ENCODE results near the gene MAST4. TPM values are rescaled to one million over a fixed set of nuclear protein-coding genes. Genes with fewer than 3 reads are reported as not detected.
"Not testable (repeated sequence)": the region's sequence is repeated elsewhere in the genome, so short reads cannot be mapped to it uniquely, and the experiment has no call there.

MAST4 gene
- total and polyA plus RNA-seq, 7 experiments from 2014 or later: 11.3 to 39.0 (median 28.3) TPM

- Histone ChIP-seq H3K9me3 (ENCODE audit: control insufficient read depth in 2 of 3, low read length in 3 of 3) (no peaks in the 10 kb centered on the region), H3K4me1 (ENCODE audit: control insufficient read depth in 2 of 2, insufficient read depth in 2 of 2, low read length in 2 of 2) (no peaks in the 10 kb centered on the region), H3K4me3 (ENCODE audit: low read length) (no peak overlapping the region), H3K27ac (ENCODE audit: low read depth, low read length) (no peak overlapping the region), H3K36me3 (ENCODE audit: control insufficient read depth in 2 of 3, insufficient read depth in 3 of 3, low read length in 3 of 3) (no peaks in the 10 kb centered on the region), H3K27me3 (ENCODE audit: control insufficient read depth in 2 of 2, insufficient read depth in 2 of 2, low read length in 2 of 2) (no peaks in the 10 kb centered on the region)
- DNase-seq (no peak), ATAC-seq (no peak)
- POLR2A ChIA-PET: no interaction called here
- no peak overlapping the region for H3K4me3 Mint-ChIP-seq
- H3K36me3 Mint-ChIP-seq: no peaks in the 10 kb centered on the region
- peaks cover 0 to 5% (median 0%) of the 10 kb centered on the region in 11 donors for H3K9me3 Mint-ChIP-seq
- CTCF ChIA-PET: no interaction called here
- no peak overlapping the region for H3K27ac Mint-ChIP-seq
- peaks cover 0 to 9% (median 7%) of the 10 kb centered on the region in 7 donors for H3K4me1 Mint-ChIP-seq
- peaks cover 8 to 40% (median 24%) of the 10 kb centered on the region in 5 donors for H3K27me3 Mint-ChIP-seq
- intact Hi-C loops (cut with micrococcal nuclease): no loop called here
Measured at GRCh38 chr5:66742083-66742895, 146.1 kb downstream of the MAST4 start.

DNA sequence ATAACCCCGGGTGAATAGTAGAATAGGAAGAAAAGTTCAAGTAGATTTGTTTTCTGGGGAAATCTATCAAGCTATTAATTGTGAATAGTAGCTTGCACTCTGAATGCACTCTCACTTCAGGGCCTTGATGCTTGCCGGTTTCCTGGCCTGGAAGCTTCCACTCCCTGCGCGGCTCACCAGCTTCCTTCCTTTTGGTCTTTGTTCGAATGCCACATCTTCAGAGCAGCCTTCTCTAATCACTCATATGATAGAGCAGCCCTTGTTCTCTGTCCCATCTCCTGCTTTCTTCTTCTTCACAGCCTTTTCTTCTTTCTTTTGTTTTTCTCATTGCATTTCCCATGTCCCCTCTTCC is 146.7 kb downstream of the MAST4 start:
- Mint-ChIP-seq H3K9me3 (peaks cover 0 to 5% (median 0%) of the 10 kb centered on the region in 11 donors), H3K4me3 (no peak overlapping the region), H3K4me1 (peaks cover 0 to 11% (median 7%) of the 10 kb centered on the region in 7 donors), H3K27me3 (peaks cover 8 to 43% (median 25%) of the 10 kb centered on the region in 5 donors), H3K27ac (no peak overlapping the region), H3K36me3 (no peaks in the 10 kb centered on the region)
- H3K27me3 ChIP-seq (ENCODE audit: control insufficient read depth in 2 of 2, insufficient read depth in 2 of 2, low read length in 2 of 2): no peaks in the 10 kb centered on the region
- POLR2A ChIA-PET: no interaction called here
- H3K4me1 ChIP-seq (ENCODE audit: control insufficient read depth in 2 of 2, insufficient read depth in 2 of 2, low read length in 2 of 2): no peaks in the 10 kb centered on the region
- no peaks in the 10 kb centered on the region for H3K36me3 ChIP-seq (ENCODE audit: control insufficient read depth in 2 of 3, insufficient read depth in 3 of 3, low read length in 3 of 3)
- no peak overlapping the region for H3K27ac ChIP-seq (ENCODE audit: low read depth, low read length)
- ATAC-seq (no peak), DNase-seq (no peak)
- intact Hi-C loops (cut with micrococcal nuclease): no loop called here
- CTCF ChIA-PET: no interaction called here
- H3K9me3 ChIP-seq (ENCODE audit: control insufficient read depth in 2 of 3, low read length in 3 of 3): no peaks in the 10 kb centered on the region
- H3K4me3 ChIP-seq (ENCODE audit: low read length): no peak overlapping the region

DNA sequence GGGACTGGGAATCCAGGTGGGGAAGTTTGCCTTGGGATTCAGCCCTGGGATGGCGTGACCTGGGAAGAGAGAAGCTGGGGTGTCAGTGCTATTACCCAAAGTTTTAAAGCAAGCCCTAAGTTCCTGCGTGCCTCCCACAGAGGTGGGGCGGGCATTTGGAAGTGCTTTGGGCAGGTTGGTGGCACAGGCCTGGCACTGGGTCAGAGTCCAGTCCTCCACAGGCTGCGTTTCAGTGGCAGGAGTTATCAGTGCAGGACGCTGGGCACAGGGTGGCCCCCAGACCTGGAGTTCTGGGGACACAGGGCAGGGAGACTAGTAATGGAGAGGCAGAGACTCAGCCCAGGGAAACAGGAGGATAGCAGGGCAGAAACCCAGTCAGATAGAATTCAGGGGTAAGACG is 147.2 kb downstream of the MAST4 start:
- Mint-ChIP-seq H3K4me3 (no peak overlapping the region), H3K9me3 (peaks cover 0 to 5% (median 0%) of the 10 kb centered on the region in 11 donors), H3K4me1 (peaks cover 0 to 11% (median 7%) of the 10 kb centered on the region in 7 donors), H3K27me3 (peaks cover 6 to 46% (median 21%) of the 10 kb centered on the region in 5 donors), H3K36me3 (no peaks in the 10 kb centered on the region), H3K27ac (no peak overlapping the region)
- Histone ChIP-seq H3K4me1 (ENCODE audit: control insufficient read depth in 2 of 2, insufficient read depth in 2 of 2, low read length in 2 of 2) (no peaks in the 10 kb centered on the region), H3K4me3 (ENCODE audit: low read length) (no peak overlapping the region), H3K27ac (ENCODE audit: low read depth, low read length) (no peak overlapping the region), H3K9me3 (ENCODE audit: control insufficient read depth in 2 of 3, low read length in 3 of 3) (no peaks in the 10 kb centered on the region), H3K36me3 (ENCODE audit: control insufficient read depth in 2 of 3, insufficient read depth in 3 of 3, low read length in 3 of 3) (no peaks in the 10 kb centered on the region), H3K27me3 (ENCODE audit: control insufficient read depth in 2 of 2, insufficient read depth in 2 of 2, low read length in 2 of 2) (no peaks in the 10 kb centered on the region)
- intact Hi-C loops (cut with micrococcal nuclease): no loop called here
- DNase-seq (no peak), ATAC-seq (no peak)
- ChIA-PET CTCF (no interaction called here), POLR2A (no interaction called here)

GRCh38 chr5:66744040-66744439 is 147.8 kb downstream of the MAST4 start:
- Mint-ChIP-seq H3K4me3 (no peak overlapping the region), H3K9me3 (peaks cover 0 to 5% (median 0%) of the 10 kb centered on the region in 11 donors), H3K4me1 (peaks cover 0 to 11% (median 7%) of the 10 kb centered on the region in 7 donors), H3K36me3 (no peaks in the 10 kb centered on the region), H3K27ac (no peak overlapping the region), H3K27me3 (peaks cover 2 to 46% (median 25%) of the 10 kb centered on the region in 5 donors)
- Histone ChIP-seq H3K4me3 (ENCODE audit: low read length) (no peak overlapping the region), H3K27ac (ENCODE audit: low read depth, low read length) (no peak overlapping the region), H3K36me3 (ENCODE audit: control insufficient read depth in 2 of 3, insufficient read depth in 3 of 3, low read length in 3 of 3) (no peaks in the 10 kb centered on the region), H3K9me3 (ENCODE audit: control insufficient read depth in 2 of 3, low read length in 3 of 3) (no peaks in the 10 kb centered on the region), H3K4me1 (ENCODE audit: control insufficient read depth in 2 of 2, insufficient read depth in 2 of 2, low read length in 2 of 2) (no peaks in the 10 kb centered on the region), H3K27me3 (ENCODE audit: control insufficient read depth in 2 of 2, insufficient read depth in 2 of 2, low read length in 2 of 2) (no peaks in the 10 kb centered on the region)
- no peak for DNase-seq
- intact Hi-C loops (cut with micrococcal nuclease): no loop called here
- CTCF ChIA-PET: no interaction called here
- POLR2A ChIA-PET: no interaction called here
- no peak for ATAC-seq

GRCh38 chr5:66745297-66745696 is 149.1 kb downstream of the MAST4 start:
- Mint-ChIP-seq H3K27ac (no peak overlapping the region), H3K27me3 (peaks cover 2 to 42% (median 34%) of the 10 kb centered on the region in 5 donors), H3K4me1 (peaks cover 0 to 11% (median 7%) of the 10 kb centered on the region in 7 donors), H3K9me3 (peaks cover 0 to 6% (median 2%) of the 10 kb centered on the region in 11 donors), H3K4me3 (no peak overlapping the region), H3K36me3 (no peaks in the 10 kb centered on the region)
- ChIA-PET POLR2A (no interaction called here), CTCF (no interaction called here)
- no peak overlapping the region for H3K4me3 ChIP-seq (ENCODE audit: low read length)
- no peaks in the 10 kb centered on the region for H3K4me1 ChIP-seq (ENCODE audit: control insufficient read depth in 2 of 2, insufficient read depth in 2 of 2, low read length in 2 of 2)
- no peak overlapping the region for H3K27ac ChIP-seq (ENCODE audit: low read depth, low read length)
- no peak for DNase-seq
- H3K27me3 ChIP-seq (ENCODE audit: control insufficient read depth in 2 of 2, insufficient read depth in 2 of 2, low read length in 2 of 2): no peaks in the 10 kb centered on the region
- H3K9me3 ChIP-seq (ENCODE audit: control insufficient read depth in 2 of 3, low read length in 3 of 3): no peaks in the 10 kb centered on the region
- no peaks in the 10 kb centered on the region for H3K36me3 ChIP-seq (ENCODE audit: control insufficient read depth in 2 of 3, insufficient read depth in 3 of 3, low read length in 3 of 3)
- ATAC-seq: no peak
- intact Hi-C loops (cut with micrococcal nuclease): no loop called here

- CTCF ChIA-PET: no interaction called here
- no peak for DNase-seq
- no peak overlapping the region for H3K4me3 ChIP-seq (ENCODE audit: low read length)
Measured at GRCh38 chr5:66747607-66748006, 151.4 kb downstream of the MAST4 start.

DNA sequence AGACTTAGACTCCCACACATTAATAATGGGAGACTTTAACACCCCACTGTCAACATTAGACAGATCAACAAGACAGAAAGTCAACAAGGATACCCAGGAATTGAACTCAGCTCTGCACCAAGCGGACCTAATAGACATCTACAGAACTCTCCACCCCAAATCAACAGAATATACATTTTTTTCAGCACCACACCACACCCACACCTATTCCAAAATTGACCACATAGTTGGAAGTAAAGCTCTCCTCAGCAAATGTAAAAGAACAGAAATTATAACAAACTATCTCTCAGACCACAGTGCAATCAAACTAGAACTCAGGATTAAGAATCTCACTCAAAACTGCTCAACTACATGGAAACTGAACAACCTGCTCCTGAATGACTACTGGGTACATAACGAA is 156.5 kb downstream of the MAST4 start:
- H3K36me3 ChIP-seq (ENCODE audit: control insufficient read depth in 2 of 3, insufficient read depth in 3 of 3, low read length in 3 of 3); H3K4me1 Mint-ChIP-seq; H3K4me1 ChIP-seq (ENCODE audit: control insufficient read depth in 2 of 2, insufficient read depth in 2 of 2, low read length in 2 of 2); H3K27ac Mint-ChIP-seq; H3K4me3 Mint-ChIP-seq; DNase-seq; H3K4me3 ChIP-seq (ENCODE audit: low read length); H3K27ac ChIP-seq (ENCODE audit: low read depth, low read length); intact Hi-C loops (cut with micrococcal nuclease); ATAC-seq; H3K9me3 ChIP-seq (ENCODE audit: control insufficient read depth in 2 of 3, low read length in 3 of 3); H3K9me3 Mint-ChIP-seq; CTCF ChIA-PET; H3K27me3 ChIP-seq (ENCODE audit: control insufficient read depth in 2 of 2, insufficient read depth in 2 of 2, low read length in 2 of 2); H3K36me3 Mint-ChIP-seq; POLR2A ChIA-PET: not testable (repeated sequence)
- peaks cover 14 to 43% (median 27%) of the 10 kb centered on the region in 5 donors for H3K27me3 Mint-ChIP-seq

More at GRCh38 chr5:66747607-66748006, 151.4 kb downstream of the MAST4 start:
- intact Hi-C loops (cut with micrococcal nuclease): no loop called here
- H3K27me3 Mint-ChIP-seq: peaks cover 2 to 39% (median 29%) of the 10 kb centered on the region in 5 donors
- no peaks in the 10 kb centered on the region for H3K9me3 ChIP-seq (ENCODE audit: control insufficient read depth in 2 of 3, low read length in 3 of 3)
- H3K27ac Mint-ChIP-seq: no peak overlapping the region
- H3K27me3 ChIP-seq (ENCODE audit: control insufficient read depth in 2 of 2, insufficient read depth in 2 of 2, low read length in 2 of 2): no peaks in the 10 kb centered on the region
- H3K9me3 Mint-ChIP-seq: peaks cover 0 to 6% (median 2%) of the 10 kb centered on the region in 11 donors
- no peaks in the 10 kb centered on the region for H3K36me3 Mint-ChIP-seq
- ATAC-seq: no peak
- H3K4me1 ChIP-seq (ENCODE audit: control insufficient read depth in 2 of 2, insufficient read depth in 2 of 2, low read length in 2 of 2): no peaks in the 10 kb centered on the region
- H3K36me3 ChIP-seq (ENCODE audit: control insufficient read depth in 2 of 3, insufficient read depth in 3 of 3, low read length in 3 of 3): no peaks in the 10 kb centered on the region
- peaks cover 0 to 10% (median 6%) of the 10 kb centered on the region in 7 donors for H3K4me1 Mint-ChIP-seq
- no peak overlapping the region for H3K4me3 Mint-ChIP-seq
- no peak overlapping the region for H3K27ac ChIP-seq (ENCODE audit: low read depth, low read length)
- POLR2A ChIA-PET: no interaction called here
